Dendritic cell treated with granulocyte-macrophage colony-stimulating factor and Interleukin-4, amounts not matched to agents 40 ng/mL and 50 ng/mL, for 4 days (primary cell): ENCODE measurements around the gene CPHXL.

Experiments
- H3K27ac Mint-ChIP-seq: one replicate; pipeline ENCODE4 v1.8.0; 2022; ENCODE audit warnings: mild to moderate bottlenecking, mixed read lengths
- H3K27me3 Mint-ChIP-seq: one replicate; pipeline ENCODE4 v1.8.0; 2022; ENCODE audit warnings: mild to moderate bottlenecking, mixed read lengths
- H3K36me3 Mint-ChIP-seq: one replicate; pipeline ENCODE4 v1.8.0; 2022; ENCODE audit warnings: low read depth, mixed read lengths
- H3K4me1 Mint-ChIP-seq: one replicate; pipeline ENCODE4 v1.8.0; 2022; ENCODE audit warnings: low read depth, mixed read lengths
- H3K4me3 Mint-ChIP-seq: one replicate; pipeline ENCODE4 v1.8.0; 2022; ENCODE audit warnings: mild to moderate bottlenecking, moderate library complexity, mixed read lengths
- H3K9me3 Mint-ChIP-seq: one replicate; pipeline ENCODE4 v1.8.0; 2022; ENCODE audit warnings: mixed read lengths
- intact Hi-C: fragments of 100-400 bp; cut with micrococcal nuclease; formaldehyde crosslinking; loops from one replicate; pipeline ENCODE4 v1.15.0; 2022

CPHXL gene

GRCh38 chr16:75742424-75743047 is 16.2 kb upstream of the CPHXL start:
- H3K27ac Mint-ChIP-seq = no peak overlapping the region
- no peak overlapping the region for H3K4me3 Mint-ChIP-seq
- H3K4me1 Mint-ChIP-seq = no peaks in the 10 kb centered on the region
- intact Hi-C loops = no loop called here
- peaks cover 38% of the 10 kb centered on the region for H3K9me3 Mint-ChIP-seq
- H3K36me3 Mint-ChIP-seq = no peaks in the 10 kb centered on the region
- peaks cover 2% of the 10 kb centered on the region for H3K27me3 Mint-ChIP-seq

GRCh38 chr16:75733305-75734211 is 7.3 kb upstream of the CPHXL start:
- Mint-ChIP-seq H3K9me3 (no peaks in the 10 kb centered on the region), H3K36me3 (no peaks in the 10 kb centered on the region), H3K27ac (no peak overlapping the region), H3K4me1 (no peaks in the 10 kb centered on the region), H3K27me3 (no peaks in the 10 kb centered on the region), H3K4me3 (no peak overlapping the region)
- intact Hi-C loops = no loop called here

- Mint-ChIP-seq H3K9me3 (no peaks in the 10 kb centered on the region), H3K36me3 (no peaks in the 10 kb centered on the region), H3K27me3 (no peaks in the 10 kb centered on the region), H3K4me1 (no peaks in the 10 kb centered on the region), H3K27ac (no peak overlapping the region), H3K4me3 (no peak overlapping the region)
- intact Hi-C loops = no loop called here
Observed at GRCh38 chr16:75732871-75733270, 6.6 kb upstream of the CPHXL start.

- no peaks in the 10 kb centered on the region for H3K9me3 Mint-ChIP-seq
- H3K27ac Mint-ChIP-seq = no peak overlapping the region
- no peak overlapping the region for H3K4me3 Mint-ChIP-seq
- H3K27me3 Mint-ChIP-seq = no peaks in the 10 kb centered on the region
- intact Hi-C loops = no loop called here
- H3K36me3 Mint-ChIP-seq = no peaks in the 10 kb centered on the region
- no peaks in the 10 kb centered on the region for H3K4me1 Mint-ChIP-seq
Observed at GRCh38 chr16:75727221-75727620, 931 bp upstream of the CPHXL start.

- Mint-ChIP-seq H3K4me1 (no peaks in the 10 kb centered on the region), H3K27me3 (no peaks in the 10 kb centered on the region), H3K4me3 (no peak overlapping the region), H3K36me3 (no peaks in the 10 kb centered on the region), H3K27ac (no peak overlapping the region), H3K9me3 (peaks cover 36% of the 10 kb centered on the region)
- intact Hi-C loops = no loop called here
Observed at GRCh38 chr16:75718452-75718851, 7.8 kb downstream of the CPHXL start.

GRCh38 chr16:75714661-75715060 is 11.6 kb downstream of the CPHXL start:
- H3K4me1 Mint-ChIP-seq = no peaks in the 10 kb centered on the region
- no peak overlapping the region for H3K27ac Mint-ChIP-seq
- no peaks in the 10 kb centered on the region for H3K27me3 Mint-ChIP-seq
- intact Hi-C loops = no loop called here
- H3K4me3 Mint-ChIP-seq = no peak overlapping the region
- peaks cover 37% of the 10 kb centered on the region for H3K9me3 Mint-ChIP-seq
- H3K36me3 Mint-ChIP-seq = no peaks in the 10 kb centered on the region

- intact Hi-C loops = no loop called here
- no peak overlapping the region for H3K4me3 Mint-ChIP-seq
- H3K9me3 Mint-ChIP-seq = peaks cover 24% of the 10 kb centered on the region
- no peaks in the 10 kb centered on the region for H3K27me3 Mint-ChIP-seq
- H3K27ac Mint-ChIP-seq = no peak overlapping the region
- H3K36me3 Mint-ChIP-seq = no peaks in the 10 kb centered on the region
- no peaks in the 10 kb centered on the region for H3K4me1 Mint-ChIP-seq
Observed at GRCh38 chr16:75710344-75710743, 15.9 kb downstream of the CPHXL start.

GRCh38 chr16:75703306-75703705 is 23.0 kb downstream of the CPHXL start:
- Mint-ChIP-seq H3K4me3 (no peak overlapping the region), H3K9me3 (no peaks in the 10 kb centered on the region), H3K4me1 (no peaks in the 10 kb centered on the region), H3K27me3 (no peaks in the 10 kb centered on the region), H3K27ac (no peak overlapping the region), H3K36me3 (no peaks in the 10 kb centered on the region)
- intact Hi-C loops = no loop called here

- Mint-ChIP-seq H3K27me3 (no peaks in the 10 kb centered on the region), H3K4me1 (no peaks in the 10 kb centered on the region), H3K4me3 (no peak overlapping the region), H3K9me3 (no peaks in the 10 kb centered on the region), H3K36me3 (no peaks in the 10 kb centered on the region), H3K27ac (no peak overlapping the region)
- intact Hi-C loops = no loop called here
Observed at GRCh38 chr16:75702242-75702641, 24.0 kb downstream of the CPHXL start.

- intact Hi-C loops = no loop called here
Observed at GRCh38 chr16:75701361-75701760, 24.9 kb downstream of the CPHXL start, which contains the start of gene DUXB. Gene DUXB, minus strand, starts transcription at chr16:75701461. Its CDS starts 43 bp downstream, at chr16:75701418.

GRCh38 chr16:75697571-75697970 is 28.7 kb downstream of the CPHXL start:
- Mint-ChIP-seq H3K36me3 (no peaks in the 10 kb centered on the region), H3K27me3 (no peaks in the 10 kb centered on the region), H3K27ac (no peak overlapping the region), H3K9me3 (no peaks in the 10 kb centered on the region), H3K4me3 (no peak overlapping the region), H3K4me1 (no peaks in the 10 kb centered on the region)
- intact Hi-C loops = no loop called here

More at GRCh38 chr16:75701361-75701760, 24.9 kb downstream of the CPHXL start, which contains the start of gene DUXB:
- Mint-ChIP-seq H3K4me1 (no peaks in the 10 kb centered on the region), H3K4me3 (no peak within 1 kb of the TSS), H3K9me3 (no peaks in the 10 kb centered on the region), H3K36me3 (no peaks in the 10 kb centered on the region), H3K27me3 (no peaks in the 10 kb centered on the region), H3K27ac (no peak within 1 kb of the TSS)

- no peak overlapping the region for H3K4me3 Mint-ChIP-seq
- no peaks in the 10 kb centered on the region for H3K9me3 Mint-ChIP-seq
- intact Hi-C loops = no loop called here
- H3K27ac Mint-ChIP-seq = no peak overlapping the region
- H3K27me3 Mint-ChIP-seq = no peaks in the 10 kb centered on the region
- no peaks in the 10 kb centered on the region for H3K4me1 Mint-ChIP-seq
- no peaks in the 10 kb centered on the region for H3K36me3 Mint-ChIP-seq
Observed at GRCh38 chr16:75695708-75696107, 30.6 kb downstream of the CPHXL start.

- H3K27ac Mint-ChIP-seq = no peak overlapping the region
- H3K27me3 Mint-ChIP-seq = no peaks in the 10 kb centered on the region
- no peak overlapping the region for H3K4me3 Mint-ChIP-seq
- H3K9me3 Mint-ChIP-seq = peaks cover 26% of the 10 kb centered on the region
- intact Hi-C loops = no loop called here
- no peaks in the 10 kb centered on the region for H3K4me1 Mint-ChIP-seq
- no peaks in the 10 kb centered on the region for H3K36me3 Mint-ChIP-seq
Observed at GRCh38 chr16:75687361-75687760, 38.9 kb downstream of the CPHXL start.

GRCh38 chr16:75682308-75682707 is 44.0 kb downstream of the CPHXL start:
- no peak overlapping the region for H3K27ac Mint-ChIP-seq
- peaks cover 27% of the 10 kb centered on the region for H3K9me3 Mint-ChIP-seq
- intact Hi-C loops = no loop called here
- peaks cover 8% of the 10 kb centered on the region for H3K4me1 Mint-ChIP-seq
- no peak overlapping the region for H3K4me3 Mint-ChIP-seq
- H3K36me3 Mint-ChIP-seq = no peaks in the 10 kb centered on the region
- no peaks in the 10 kb centered on the region for H3K27me3 Mint-ChIP-seq
